ENCODE data around the gene ADAMTS4.

DNA sequence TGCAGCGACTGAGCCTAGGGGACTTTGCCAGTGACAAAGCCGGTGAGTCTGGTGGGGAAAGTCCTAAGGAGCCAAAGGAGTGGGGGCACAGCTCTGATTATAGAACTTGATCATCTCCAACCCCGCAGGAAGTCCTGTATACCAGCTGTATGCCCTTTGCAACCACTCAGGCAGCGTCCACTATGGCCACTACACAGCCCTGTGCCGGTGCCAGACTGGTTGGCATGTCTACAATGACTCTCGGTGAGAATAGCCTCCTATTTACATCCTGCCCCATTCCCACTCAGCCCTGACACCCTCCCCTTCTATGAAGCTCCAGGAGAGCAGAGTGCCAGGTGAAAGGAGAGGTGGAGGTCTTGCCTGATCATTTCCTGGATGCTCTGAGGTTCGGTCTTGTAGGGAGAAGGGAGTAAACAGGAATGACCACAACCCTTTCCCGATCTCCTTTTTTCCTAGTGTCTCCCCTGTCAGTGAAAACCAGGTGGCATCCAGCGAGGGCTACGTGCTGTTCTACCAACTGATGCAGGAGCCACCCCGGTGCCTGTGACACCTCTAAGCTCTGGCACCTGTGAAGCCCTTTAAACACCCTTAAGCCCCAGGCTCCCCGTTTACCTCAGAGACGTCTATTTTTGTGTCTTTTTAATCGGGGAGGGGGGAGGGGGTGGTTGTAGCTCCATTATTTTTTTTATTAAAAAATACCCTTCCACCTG, 33.8 kb downstream of the ADAMTS4 start:
- TF ChIP-seq, protein P1, sequence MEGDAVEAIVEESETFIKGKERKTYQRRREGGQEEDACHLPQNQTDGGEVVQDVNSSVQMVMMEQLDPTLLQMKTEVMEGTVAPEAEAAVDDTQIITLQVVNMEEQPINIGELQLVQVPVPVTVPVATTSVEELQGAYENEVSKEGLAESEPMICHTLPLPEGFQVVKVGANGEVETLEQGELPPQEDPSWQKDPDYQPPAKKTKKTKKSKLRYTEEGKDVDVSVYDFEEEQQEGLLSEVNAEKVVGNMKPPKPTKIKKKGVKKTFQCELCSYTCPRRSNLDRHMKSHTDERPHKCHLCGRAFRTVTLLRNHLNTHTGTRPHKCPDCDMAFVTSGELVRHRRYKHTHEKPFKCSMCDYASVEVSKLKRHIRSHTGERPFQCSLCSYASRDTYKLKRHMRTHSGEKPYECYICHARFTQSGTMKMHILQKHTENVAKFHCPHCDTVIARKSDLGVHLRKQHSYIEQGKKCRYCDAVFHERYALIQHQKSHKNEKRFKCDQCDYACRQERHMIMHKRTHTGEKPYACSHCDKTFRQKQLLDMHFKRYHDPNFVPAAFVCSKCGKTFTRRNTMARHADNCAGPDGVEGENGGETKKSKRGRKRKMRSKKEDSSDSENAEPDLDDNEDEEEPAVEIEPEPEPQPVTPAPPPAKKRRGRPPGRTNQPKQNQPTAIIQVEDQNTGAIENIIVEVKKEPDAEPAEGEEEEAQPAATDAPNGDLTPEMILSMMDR (IDR thresholded peaks at IDR 0.05): no peak
- no peak for TF ChIP-seq EZH2 (IDR thresholded peaks at IDR 0.05; ENCODE audit: borderline replicate concordance, insufficient read depth, low read depth, low read length, poor library complexity, severe bottlenecking)

All from B cell (primary cell).